ENCODE results near the gene PEF1.
"Not testable (repeated sequence)": the region's sequence is repeated elsewhere in the genome, so short reads cannot be mapped to it uniquely, and the experiment has no call there.

PEF1 gene

GRCh38 chr1:31593136-31593665 is 51.5 kb downstream of the PEF1 start:
- no peak overlapping the region for H3K4me3 ChIP-seq
- H3K27ac ChIP-seq = no peak overlapping the region

- H3K4me3 ChIP-seq = no peak overlapping the region
- no peak overlapping the region for H3K27ac ChIP-seq
These were observed 52.5 kb downstream of the PEF1 start for GRCh38 chr1:31592132-31592531.

DNA sequence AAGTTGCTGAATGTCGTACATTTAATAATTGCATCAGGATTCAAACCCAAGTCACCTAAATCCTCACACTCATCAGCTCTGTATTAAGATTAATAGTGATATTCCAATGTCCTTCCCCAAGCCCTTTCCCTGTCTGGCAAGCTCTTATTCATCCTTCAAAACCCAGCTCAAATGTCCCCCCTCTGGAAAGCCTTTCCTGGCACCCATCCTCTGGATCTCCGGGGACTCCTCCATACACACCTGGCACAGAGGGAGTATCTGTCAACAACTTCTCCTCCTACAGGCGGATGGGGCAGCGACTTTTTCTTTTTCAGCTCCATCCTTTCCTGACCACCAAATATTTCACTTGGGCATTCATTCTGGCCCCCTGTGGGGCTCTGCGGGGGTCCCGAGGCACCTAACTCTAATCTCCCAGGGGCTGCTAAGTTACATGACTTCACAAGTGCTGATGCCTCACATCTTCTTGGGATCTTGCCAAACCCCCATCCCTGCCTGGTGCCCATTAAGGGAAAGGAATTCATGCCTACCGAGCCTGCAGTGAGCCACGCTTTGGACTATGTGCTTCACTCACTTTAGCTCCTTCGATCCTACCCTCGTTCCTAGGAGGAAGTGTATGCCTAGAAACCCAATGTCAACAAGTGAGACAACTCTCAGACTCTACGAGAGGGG is 53.1 kb downstream of the PEF1 start:
- Histone ChIP-seq H3K4me3 (no peak overlapping the region), H3K27ac (no peak overlapping the region)

GRCh38 chr1:31588751-31589515 is 55.7 kb downstream of the PEF1 start:
- Histone ChIP-seq H3K27ac (peak overlapping the region in 19 of 21 experiments; percentile 16 to 84 (median 59)), H3K4me3 (peak overlapping the region; percentile 0 to 39 (median 24))

DNA sequence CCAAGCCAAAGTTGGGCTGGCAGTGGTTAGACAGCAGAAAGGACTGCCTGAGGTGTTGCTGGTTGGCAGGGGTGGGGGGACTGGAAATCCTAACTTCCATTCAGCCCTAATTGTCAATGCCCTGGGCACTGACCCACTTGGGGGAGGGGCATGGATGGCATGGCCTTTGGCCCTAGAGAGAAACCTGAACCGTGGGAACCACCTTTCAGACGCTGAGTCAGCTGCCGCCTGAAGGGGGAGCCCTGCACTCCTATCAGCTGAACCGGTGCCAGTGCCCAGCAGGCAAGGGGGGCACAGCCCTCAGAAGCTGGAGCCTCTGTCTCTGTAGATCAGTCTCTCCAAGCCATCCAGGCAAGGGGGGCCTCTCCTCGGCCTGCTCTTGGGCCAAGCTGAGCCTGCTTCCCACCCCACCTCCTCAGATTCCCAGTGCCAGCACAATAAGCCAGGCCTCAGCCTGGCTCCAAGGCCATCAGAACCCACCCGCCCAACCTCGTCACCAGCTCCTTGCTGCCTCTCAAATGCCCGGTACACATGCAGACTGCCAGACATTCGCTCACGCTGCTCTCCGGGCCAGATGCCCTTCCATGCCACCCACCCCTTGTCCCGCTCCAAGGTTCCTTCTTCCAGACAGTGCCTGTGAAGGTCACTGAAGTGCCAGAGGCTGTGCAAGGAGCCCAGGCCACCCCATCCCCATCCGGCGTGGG is 56.8 kb downstream of the PEF1 start:
- Histone ChIP-seq H3K27ac (peak overlapping the region in 13 of 21 experiments; percentile 26 to 84 (median 62)), H3K4me3 (no peak overlapping the region)

GRCh38 chr1:31587328-31587699 is 57.4 kb downstream of the PEF1 start:
- not testable (repeated sequence) for H3K4me3 ChIP-seq
- H3K27ac ChIP-seq = peak overlapping the region in 3 of 21 experiments; percentile 19 to 72 (median 26)

- Histone ChIP-seq H3K27ac (peak overlapping the region in 5 of 21 experiments; percentile 11 to 54 (median 18)), H3K4me3 (no peak overlapping the region)
These were observed 58.0 kb downstream of the PEF1 start for GRCh38 chr1:31586376-31587327.

- Histone ChIP-seq H3K4me3 (no peak overlapping the region), H3K27ac (peak overlapping the region in 5 of 21 experiments; percentile 6 to 45 (median 16))
These were observed 58.8 kb downstream of the PEF1 start for GRCh38 chr1:31585736-31586365.

DNA sequence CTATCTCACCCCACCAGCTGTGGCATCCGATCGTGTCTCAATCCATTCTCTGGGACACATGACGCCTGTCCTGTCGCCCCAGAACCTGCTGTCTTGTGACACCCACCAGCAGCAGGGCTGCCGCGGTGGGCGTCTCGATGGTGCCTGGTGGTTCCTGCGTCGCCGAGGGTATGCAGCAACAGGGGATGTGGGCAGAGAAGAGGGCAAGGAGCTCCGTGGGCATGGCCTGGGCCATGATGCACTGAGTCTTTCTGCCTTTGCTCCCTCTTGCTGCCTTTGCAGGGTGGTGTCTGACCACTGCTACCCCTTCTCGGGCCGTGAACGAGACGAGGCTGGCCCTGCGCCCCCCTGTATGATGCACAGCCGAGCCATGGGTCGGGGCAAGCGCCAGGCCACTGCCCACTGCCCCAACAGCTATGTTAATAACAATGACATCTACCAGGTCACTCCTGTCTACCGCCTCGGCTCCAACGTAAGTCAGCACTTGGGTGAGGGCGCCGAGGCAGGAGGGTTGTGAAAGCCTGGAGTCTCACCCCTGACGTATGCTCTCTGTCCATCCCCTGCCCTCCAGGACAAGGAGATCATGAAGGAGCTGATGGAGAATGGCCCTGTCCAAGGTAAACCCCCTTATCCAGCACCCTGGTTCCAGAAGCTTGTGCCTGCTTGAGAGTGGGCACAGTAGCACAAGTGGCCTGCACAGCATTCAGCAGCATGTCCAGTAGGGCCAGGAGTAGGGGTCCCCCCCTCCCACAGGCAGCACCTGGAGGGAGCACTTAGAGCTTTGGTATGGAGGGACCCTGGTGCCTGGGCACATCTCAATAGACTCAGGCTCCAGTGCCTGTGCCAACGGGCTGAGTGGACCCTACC is 59.6 kb downstream of the PEF1 start:
- no peak overlapping the region for H3K4me3 ChIP-seq
- H3K27ac ChIP-seq = peak overlapping the region in 6 of 21 experiments; percentile 1 to 69 (median 11)

GRCh38 chr1:31583995-31584868 is 60.4 kb downstream of the PEF1 start:
- Histone ChIP-seq H3K4me3 (no peak overlapping the region), H3K27ac (peak overlapping the region in 7 of 21 experiments; percentile 1 to 69 (median 24))

DNA sequence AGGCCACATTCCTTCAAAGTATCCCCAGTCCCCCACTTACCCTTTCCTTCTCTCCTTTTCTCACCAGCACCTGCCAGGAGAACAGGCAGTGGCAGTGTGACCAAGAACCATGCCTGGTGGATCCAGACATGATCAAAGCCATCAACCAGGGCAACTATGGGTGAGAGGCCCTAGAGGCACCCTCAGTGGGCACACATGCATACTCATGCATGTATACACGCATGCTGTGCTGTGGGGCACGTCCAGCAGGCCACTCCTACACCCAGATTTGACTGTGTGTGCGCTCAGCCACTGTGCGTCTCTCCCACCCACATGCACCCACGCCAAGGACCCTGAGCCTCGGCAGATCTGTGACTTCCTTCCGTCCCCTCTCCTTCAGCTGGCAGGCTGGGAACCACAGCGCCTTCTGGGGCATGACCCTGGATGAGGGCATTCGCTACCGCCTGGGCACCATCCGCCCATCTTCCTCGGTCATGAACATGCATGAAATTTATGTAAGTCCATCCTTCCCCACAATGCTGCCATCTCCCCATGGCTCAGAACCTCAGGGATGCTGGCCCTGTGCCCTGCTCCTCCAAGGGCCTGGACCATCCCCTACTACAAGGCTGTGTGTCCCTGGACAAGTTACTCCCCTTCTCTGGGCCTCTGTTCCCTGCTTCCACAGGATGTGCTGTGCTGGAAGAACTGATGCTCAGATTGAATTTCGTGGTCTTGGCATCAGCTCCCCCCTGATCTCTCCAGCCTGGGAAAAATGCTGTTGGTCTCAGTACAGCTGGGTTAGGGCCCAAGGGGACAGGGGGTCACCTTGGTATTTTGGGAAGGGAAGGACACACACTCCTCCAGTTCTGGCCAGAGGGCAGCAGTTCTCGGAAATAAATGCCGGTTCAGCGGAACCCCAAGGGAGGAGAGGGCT is 61.3 kb downstream of the PEF1 start:
- Histone ChIP-seq H3K27ac (peak overlapping the region in 6 of 21 experiments; percentile 2 to 55 (median 32)), H3K4me3 (no peak overlapping the region)

- peak overlapping the region in 5 of 21 experiments; percentile 21 to 57 (median 38) for H3K27ac ChIP-seq
These were observed 62.6 kb downstream of the PEF1 start for GRCh38 chr1:31581821-31582810.

GRCh38 chr1:31580891-31581603 is 63.6 kb downstream of the PEF1 start:
- H3K4me3 ChIP-seq = no peak overlapping the region
- peak overlapping the region in 7 of 21 experiments; percentile 38 to 66 (median 49) for H3K27ac ChIP-seq

More at GRCh38 chr1:31581821-31582810, 62.6 kb downstream of the PEF1 start:
- no peak overlapping the region for H3K4me3 ChIP-seq

- H3K4me3 ChIP-seq = no peak overlapping the region
- H3K27ac ChIP-seq = peak overlapping the region in 10 of 21 experiments; percentile 0 to 66 (median 46)
These were observed 64.2 kb downstream of the PEF1 start for GRCh38 chr1:31580513-31580870.
